Neural cell (in vitro differentiated cells): ENCODE measurements around the gene GRAMD1B.

Experiments used
- EZH2 ChIP-seq: fragments of 200-600, 300-800 bp; shearing (Covaris generic), sonication (generic); IDR thresholded peaks from 2 replicates; pipeline ENCODE4 v1.6.1; 2014; ENCODE audit warnings: antibody characterized with exemption, low read length, borderline replicate concordance, mild to moderate bottlenecking; ENCODE audit not compliant: insufficient read depth, poor library complexity, severe bottlenecking
- POLR2AphosphoS5 ChIP-seq: IDR thresholded peaks from 2 replicates; pipeline ENCODE4 v1.6.1; 2012
- TF ChIP-seq, protein P1 (sequence below): fragments of 450-650 bp; IDR thresholded peaks from 2 replicates; pipeline ENCODE4 v1.5.1; 2014; ENCODE audit warnings: antibody characterized with exemption, mild to moderate bottlenecking, moderate library complexity; ENCODE audit not compliant: poor library complexity, severe bottlenecking

DNA sequence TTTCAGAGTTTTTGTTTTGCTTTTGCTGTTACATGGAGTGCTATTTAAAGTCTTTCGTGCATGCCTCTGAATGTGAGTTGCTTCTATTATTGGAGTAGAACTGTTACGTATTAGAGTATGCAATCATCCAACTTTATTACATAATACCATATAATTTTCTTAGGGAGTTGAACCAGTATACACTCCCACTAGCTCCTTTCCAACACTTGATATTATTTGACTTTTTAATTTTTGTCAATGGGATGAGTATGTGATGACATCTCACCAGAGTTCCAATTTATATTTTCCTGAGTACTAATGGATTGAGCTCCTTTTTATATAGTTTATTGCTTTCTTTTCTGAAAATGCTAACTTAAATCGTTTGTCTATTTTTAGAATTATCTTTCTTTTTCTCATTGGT is 90.9 kb downstream of the GRAMD1B start:
- TF ChIP-seq, protein P1, sequence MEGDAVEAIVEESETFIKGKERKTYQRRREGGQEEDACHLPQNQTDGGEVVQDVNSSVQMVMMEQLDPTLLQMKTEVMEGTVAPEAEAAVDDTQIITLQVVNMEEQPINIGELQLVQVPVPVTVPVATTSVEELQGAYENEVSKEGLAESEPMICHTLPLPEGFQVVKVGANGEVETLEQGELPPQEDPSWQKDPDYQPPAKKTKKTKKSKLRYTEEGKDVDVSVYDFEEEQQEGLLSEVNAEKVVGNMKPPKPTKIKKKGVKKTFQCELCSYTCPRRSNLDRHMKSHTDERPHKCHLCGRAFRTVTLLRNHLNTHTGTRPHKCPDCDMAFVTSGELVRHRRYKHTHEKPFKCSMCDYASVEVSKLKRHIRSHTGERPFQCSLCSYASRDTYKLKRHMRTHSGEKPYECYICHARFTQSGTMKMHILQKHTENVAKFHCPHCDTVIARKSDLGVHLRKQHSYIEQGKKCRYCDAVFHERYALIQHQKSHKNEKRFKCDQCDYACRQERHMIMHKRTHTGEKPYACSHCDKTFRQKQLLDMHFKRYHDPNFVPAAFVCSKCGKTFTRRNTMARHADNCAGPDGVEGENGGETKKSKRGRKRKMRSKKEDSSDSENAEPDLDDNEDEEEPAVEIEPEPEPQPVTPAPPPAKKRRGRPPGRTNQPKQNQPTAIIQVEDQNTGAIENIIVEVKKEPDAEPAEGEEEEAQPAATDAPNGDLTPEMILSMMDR, result no peak
- no peak for TF ChIP-seq EZH2
- no peak for TF ChIP-seq POLR2AphosphoS5
